8988T (cell line): ENCODE results near the gene SIM2.
A peak's percentile ranks its signal among the peaks of the same experiment; 100 is the strongest.

ENCODE experiments used
- DNase-seq: peaks from one replicate; pipeline ENCODE4 v3.0.0; 2011

SIM2 gene

DNA sequence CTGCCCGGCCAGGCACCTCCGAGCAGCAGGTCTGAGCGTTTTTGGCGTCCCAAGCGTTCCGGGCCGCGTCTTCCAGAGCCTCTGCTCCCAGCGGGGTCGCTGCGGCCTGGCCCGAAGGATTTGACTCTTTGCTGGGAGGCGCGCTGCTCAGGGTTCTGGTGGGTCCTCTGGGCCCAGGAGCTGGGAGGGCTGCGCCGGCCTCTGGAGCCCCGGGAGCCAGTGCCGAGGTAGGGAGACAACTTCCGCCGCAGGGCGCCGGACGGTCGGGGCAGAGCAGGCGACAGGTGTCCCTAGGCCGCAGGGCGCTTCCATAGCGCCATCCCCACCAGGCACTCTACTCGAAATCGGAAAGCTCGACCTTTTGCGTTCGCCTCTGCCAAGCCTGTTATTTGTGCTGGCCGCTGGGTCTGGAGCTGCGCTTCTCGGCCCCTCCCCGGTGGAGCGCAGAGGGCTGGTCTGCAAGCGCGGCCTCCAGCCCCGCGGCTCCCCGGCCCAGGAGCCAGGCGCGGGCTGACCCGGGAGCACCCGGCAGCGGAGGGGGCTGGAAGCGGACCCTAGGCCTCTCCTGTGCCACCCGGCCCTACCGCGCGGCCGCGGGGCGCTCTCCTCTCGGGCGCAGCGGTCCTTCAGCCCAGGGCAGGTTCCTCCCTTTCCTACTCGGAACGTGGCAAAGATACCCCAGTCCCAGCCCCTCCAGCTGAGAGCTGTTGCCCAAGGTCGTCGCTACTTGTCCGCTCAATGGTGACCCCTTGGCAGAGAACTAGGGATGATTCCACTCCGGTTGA lies 2.2 kb downstream of the SIM2 start:
- no peak for DNase-seq

DNA sequence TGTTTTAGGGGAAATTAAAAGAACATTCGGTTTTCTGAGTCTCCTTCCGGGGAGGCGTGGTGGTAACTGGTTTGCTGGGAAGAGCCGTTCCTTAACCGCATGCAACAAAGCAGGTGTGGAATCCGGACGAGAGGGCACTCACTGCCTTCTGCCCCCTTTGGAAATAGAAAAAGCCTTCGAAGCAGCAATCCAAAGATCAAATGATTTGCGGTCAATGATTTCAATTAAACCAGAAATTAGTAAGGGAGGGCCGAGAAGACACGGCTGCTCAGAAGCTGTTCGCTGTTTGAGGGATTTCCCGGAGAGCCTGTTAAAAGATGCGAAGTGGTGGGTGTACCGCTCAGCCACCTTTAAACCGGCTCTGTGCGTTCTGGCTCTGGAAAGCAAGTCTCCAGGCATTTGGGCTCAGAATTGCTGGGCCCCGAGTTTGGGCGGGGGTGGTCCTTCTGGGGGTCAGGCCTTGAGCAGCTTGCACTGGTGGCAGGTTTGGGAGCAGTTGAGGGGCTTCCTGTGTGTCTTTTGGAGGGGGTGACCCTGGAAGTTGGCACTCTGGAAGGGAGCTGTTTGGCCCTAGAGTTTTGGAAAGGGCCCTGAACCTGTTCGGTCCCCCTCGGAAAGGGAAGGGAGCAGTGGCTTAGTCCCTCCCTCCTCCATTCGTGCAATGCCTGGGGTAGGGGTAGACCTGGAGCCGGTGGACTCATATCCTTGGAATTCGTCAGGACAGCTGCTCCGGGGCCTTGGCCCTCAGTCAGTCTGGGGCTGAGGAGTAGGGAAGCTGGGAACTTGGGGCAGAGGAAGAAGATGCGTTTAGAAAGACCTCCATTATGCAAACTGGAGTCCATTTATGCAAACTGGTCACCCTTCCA lies 3.1 kb downstream of the SIM2 start:
- peak; percentile 95 for DNase-seq

DNA sequence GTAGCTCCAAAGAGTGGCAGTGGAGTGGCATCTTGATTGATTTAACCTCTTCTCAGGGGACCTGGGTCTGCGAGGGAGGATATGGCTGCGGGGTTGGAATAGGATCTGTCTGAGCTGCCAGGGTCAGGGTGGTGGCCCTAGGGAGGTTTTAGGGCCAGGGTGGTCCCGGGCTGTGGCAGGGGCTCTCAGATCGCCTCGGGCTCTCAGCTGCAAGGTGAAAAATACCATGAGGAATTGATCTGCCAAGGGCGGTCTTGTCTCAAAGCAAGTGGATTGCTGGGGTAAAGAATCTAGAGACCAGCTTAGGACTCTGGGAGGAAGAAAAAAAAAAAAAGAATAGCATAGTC lies 3.7 kb downstream of the SIM2 start:
- no peak for DNase-seq

DNA sequence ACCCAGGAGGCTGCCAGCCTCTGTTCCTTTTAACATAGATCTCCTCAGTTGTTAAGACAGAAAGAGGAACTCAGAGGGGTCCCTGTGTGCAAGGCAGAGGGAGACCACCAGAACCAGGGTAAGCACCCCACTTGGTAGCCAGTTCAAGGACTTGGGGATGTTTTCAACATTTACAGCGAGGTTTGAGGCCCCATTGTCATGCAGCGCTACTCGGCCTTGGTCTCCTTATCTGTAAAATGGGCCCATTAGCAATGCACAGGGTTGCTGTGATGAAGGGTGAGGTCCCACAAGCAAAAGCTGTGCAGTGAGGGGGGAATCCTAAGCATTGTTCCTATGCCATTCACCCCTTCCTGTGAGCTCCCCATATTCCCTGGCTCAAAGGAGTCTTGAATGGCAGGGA lies 4.2 kb downstream of the SIM2 start:
- DNase-seq = no peak

DNA sequence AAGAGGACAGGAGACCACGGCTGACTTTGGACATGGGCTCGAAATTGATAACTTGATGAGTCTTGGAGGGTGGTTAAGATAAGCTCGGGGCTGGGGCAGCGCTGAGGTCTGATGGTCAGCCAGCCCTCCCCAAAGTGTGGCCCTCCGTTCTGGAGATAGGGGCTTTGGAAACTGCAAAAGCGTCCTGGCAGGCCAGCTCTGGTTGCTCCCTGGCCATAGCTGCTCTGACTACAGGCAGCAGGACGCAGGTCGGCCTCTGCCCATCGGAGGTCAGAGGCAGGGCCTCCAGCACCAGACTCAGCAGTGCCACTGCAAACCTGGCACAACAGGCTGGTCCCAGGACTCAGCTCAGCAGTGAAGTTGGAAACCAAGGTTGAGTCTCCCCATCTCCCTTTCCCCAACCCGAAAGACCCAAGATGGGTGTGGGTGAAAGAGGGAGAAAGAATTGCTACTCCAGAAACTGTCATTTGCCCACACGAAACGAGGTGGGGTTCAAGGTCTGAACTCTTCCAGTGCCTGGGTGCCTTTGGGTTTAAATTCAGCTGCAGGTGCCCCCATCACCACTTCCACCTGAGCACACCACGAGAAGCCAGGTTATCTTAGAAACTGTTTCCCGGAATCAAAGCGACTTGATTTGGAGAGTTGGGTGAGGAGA lies 4.8 kb downstream of the SIM2 start:
- DNase-seq = no peak

GRCh38 chr21:36704281-36704957 lies 5.5 kb downstream of the SIM2 start:
- no peak for DNase-seq

GRCh38 chr21:36704958-36705678 lies 6.2 kb downstream of the SIM2 start:
- no peak for DNase-seq

DNA sequence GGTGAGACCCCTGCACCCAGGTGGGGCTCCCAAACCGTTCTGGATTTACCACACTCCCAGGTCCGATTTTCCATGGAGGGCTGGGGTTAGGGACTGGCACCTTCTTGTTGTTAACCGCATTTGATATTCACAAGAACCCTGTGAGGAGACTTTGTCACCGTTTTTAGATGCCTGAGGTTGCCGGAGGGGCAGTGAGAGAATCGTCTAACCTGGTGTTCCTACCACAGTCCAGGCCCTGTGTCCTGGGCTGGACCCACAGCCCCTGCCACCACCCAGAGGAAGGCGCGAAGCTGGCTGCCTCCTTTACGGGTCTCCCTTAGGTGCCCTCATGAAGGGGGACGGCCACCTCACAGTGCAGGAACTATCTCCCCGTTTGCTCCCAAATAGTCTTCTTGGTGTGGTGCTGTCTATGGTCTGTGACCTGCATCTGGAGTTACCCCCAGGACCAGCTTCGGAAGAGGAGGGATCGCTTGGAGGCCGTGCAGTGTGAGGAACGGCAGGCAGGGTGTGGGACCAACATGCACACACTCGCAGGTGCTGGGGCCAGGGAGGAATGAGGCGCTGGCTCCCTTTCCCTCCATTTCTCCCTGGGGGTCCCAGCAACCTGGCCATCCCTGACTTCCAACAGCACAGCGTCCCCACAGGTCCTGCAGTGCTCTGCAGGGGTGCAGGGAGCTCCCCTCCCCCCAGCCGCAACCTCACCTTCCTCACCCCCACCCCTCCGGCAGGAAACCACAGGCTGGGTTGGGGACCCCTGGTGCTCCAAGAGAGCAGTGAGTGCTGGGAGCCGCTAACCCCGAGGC lies 7.0 kb downstream of the SIM2 start:
- DNase-seq = no peak

DNA sequence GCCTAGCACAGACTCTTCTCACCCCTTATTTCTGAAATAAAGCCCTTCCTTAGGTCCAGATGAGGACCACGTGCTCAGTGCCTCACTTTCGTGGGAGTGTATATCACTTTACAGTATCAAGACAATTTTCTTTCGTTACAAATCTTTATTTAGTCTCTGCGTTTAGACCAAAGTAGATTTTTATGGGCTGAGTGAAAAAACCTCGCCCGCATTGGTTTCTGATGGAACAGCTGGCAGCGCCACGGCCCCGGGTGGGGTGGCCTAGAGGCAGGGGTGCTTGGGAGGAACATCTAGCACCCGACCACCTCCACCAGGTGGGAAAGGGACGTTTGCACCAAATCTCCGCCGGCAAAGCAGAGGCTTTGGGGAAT lies 7.6 kb downstream of the SIM2 start:
- no peak for DNase-seq

- DNase-seq = no peak
Observed at GRCh38 chr21:36706951-36707762, 8.2 kb downstream of the SIM2 start.

DNA sequence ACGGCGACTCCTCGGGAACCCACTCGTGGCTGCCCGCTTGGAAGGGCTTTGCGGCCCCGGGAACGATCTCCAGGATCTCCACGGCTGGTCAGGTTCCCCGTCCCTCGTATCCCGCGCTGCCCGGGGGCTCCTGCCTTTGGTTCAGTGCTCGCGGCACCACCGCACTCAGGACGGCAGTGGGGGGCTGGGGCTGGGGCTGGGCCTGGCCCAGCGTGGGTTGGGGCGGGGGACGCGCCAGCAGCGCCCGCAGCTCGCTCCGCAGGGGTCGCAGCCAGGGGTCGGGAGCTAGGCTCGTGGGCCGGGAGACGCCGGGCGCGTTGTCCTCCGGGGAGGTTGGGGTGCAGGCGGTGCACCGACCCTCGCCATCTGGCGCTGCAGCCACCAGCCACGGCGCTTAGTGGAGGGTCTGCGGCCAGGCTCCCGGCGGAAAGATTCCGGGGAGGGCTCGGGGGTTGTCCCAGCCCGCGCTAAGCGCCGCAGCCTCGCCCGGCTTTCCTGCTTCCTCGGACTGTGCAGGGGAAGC lies 8.9 kb downstream of the SIM2 start:
- no peak for DNase-seq

DNA sequence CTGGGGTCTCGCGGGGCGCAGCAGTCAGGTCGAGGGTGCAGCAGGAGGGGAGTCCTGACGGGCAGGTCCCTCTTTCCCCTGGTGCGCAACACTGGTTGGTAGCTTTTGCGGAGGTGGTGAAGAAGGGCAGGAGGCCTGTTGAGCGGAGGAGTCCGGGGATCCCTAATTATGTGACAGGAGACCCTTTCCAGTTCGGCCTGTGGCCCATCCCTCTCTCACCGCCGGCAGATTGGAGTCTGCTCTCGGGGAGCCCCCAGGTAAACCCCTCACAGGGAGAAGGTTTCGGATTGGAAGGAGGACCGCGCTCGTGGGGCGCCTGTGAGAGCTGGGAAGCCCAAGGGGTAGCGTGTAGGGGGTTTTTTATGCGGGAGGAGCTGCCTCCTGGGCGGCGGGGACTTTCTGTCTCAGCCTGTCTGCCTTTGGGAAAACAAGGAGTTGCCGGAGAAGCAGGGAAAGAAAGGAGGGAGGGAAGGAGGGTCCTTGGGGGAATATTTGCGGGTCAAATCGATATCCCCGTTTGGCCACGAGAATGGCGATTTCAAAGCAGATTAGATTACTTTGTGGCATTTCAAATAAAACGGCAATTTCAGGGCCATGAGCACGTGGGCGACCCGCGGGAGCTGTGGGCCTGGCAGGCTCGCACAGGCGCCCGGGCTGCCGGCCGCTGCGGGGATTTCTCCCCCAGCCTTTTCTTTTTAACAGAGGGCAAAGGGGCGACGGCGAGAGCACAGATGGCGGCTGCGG lies 9.5 kb downstream of the SIM2 start:
- DNase-seq = no peak

DNA sequence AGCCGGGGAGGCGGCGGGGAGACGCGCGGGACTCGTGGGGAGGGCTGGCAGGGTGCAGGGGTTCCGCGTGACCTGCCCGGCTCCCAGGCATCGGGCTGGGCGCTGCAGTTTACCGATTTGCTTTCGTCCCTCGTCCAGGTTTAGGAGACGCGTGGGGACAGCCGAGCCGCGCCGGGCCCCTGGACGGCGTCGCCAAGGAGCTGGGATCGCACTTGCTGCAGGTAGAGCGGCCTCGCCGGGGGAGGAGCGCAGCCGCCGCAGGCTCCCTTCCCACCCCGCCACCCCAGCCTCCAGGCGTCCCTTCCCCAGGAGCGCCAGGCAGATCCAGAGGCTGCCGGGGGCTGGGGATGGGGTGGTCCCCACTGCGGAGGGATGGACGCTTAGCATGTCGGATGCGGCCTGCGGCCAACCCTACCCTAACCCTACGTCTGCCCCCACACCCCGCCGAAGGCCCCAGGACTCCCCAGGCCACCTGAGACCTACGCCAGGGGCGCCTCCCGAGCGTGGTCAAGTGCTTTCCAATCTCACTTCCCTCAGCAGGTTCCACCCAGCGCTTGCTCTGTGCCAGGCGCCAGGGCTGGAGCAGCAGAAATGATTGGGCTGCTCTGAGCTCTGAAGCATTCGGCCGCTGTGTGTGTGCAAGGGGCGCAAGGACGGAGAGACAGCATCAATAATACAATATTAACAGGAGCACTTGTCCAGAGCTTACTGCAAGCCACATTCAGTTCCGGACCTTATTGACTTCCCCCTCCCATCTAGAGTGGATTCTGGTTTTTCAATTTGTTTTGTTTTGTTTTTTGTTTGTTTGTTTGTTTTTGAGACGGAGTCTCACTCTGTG lies 10.3 kb downstream of the SIM2 start:
- DNase-seq = no peak

GRCh38 chr21:36709868-36710728 lies 11.2 kb downstream of the SIM2 start:
- no peak for DNase-seq

DNA sequence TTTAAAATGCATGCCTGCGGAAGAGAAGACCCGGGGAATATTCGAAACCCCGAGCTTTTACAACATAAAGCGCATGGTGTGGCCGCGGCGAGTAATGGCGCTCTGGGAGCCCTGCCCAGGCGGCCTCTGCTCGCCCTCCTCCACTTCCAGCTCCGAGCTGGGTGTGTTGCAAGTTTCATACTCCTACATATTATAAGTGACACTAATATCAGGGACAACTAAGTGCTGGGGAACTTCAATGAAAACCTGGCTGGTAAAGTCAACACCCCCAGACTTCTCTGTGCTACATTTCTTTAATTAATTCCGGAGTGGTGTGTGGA lies 11.8 kb downstream of the SIM2 start:
- no peak for DNase-seq

DNA sequence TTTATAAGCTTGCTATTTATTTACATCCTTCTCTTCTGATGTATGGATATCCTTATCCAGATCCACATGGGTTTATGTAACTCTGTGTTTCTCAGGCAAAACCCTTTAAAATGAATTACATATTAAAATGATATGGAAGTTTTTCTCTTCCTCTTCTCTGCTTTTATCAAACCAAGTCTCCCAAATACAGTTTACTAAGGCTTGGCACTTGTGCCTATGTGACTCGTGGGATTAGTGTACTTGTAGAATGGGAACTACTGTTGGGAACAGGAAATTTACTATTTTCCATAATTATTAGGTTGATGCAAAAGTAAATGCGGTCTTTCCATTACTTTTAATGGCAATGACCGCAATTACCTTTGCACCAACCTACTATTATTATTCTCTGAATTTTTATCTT lies 14.8 kb downstream of the SIM2 start:
- DNase-seq = no peak

- no peak for DNase-seq
Observed at GRCh38 chr21:36716387-36716786, 17.5 kb downstream of the SIM2 start.

DNA sequence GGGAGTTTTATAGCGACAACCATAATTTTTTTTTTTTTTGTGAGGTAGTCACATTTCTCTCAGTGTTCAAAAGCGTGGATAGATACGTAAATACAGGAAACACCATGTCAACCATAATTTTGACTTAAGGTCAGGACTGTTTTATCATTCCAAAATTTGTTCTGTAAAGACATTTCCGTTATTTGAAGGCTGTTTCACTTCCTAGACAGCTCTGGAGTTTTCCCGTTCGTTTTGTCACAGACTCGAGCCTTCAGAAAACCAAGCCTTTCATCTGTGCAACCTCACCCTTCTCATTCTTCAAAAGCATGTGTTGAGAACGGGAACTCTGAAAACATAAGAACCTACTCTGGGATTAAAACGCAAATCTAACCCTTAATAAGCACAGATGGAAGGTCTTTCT lies 17.9 kb downstream of the SIM2 start:
- DNase-seq = no peak
